Transverse colon (tissue), 4 donors: ENCODE results near the gene KLHL25.

ENCODE experiments used
- EP300 ChIP-seq: sonication (generic); formaldehyde crosslinking; IDR thresholded peaks from one replicate; pipeline ENCODE4 v1.6.1; 2017; ENCODE audit warnings: antibody characterized with exemption, low read depth
- POLR2A ChIP-seq: fragments of 450-650 bp; IDR thresholded peaks from one replicate; pipeline ENCODE4 v1.6.1; 2016; ENCODE audit warnings: antibody characterized with exemption, mild to moderate bottlenecking, moderate library complexity
- POLR2AphosphoS5 ChIP-seq, 3 donors: sonication (generic); formaldehyde crosslinking; IDR thresholded peaks; one replicate each; pipeline ENCODE4 v1.6.1; 2016; ENCODE audit warnings: antibody characterized with exemption in 3 of 3
- TF ChIP-seq, protein P1 (sequence below), 5 experiments: fragments of 200-600 bp in 3 of 5; fragments of 450-650 bp in 2 of 5; sonication (generic) in 3 of 5; IDR thresholded peaks; 1 replicate in 2 of 5; 2 replicates in 3 of 5; pipeline ENCODE4 v1.5.1; 2016 to 2017; ENCODE audit warnings: antibody characterized with exemption in 5 of 5, inconsistent platforms in 3 of 5, mild to moderate bottlenecking in 2 of 5, moderate library complexity in 1 of 5

DNA sequence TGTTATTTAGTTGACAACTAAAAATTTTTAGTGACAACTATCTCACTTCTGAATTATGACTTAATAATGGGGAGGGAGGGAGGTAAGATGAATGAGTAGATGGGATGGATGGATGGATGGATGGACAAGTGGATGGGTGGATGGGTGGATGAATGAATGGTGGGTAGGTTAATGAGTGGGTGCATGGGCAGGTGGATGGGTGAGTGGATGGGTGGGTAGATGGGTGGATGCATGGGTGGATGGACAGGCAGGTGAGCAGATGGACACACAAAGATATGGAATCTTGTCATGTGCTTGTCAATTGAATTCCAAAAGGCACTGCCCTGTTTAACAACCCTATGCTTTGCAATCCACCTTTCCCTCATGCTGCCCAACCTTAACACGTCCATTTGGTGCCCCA is 41.5 kb downstream of the KLHL25 start:
- TF ChIP-seq, protein P1, sequence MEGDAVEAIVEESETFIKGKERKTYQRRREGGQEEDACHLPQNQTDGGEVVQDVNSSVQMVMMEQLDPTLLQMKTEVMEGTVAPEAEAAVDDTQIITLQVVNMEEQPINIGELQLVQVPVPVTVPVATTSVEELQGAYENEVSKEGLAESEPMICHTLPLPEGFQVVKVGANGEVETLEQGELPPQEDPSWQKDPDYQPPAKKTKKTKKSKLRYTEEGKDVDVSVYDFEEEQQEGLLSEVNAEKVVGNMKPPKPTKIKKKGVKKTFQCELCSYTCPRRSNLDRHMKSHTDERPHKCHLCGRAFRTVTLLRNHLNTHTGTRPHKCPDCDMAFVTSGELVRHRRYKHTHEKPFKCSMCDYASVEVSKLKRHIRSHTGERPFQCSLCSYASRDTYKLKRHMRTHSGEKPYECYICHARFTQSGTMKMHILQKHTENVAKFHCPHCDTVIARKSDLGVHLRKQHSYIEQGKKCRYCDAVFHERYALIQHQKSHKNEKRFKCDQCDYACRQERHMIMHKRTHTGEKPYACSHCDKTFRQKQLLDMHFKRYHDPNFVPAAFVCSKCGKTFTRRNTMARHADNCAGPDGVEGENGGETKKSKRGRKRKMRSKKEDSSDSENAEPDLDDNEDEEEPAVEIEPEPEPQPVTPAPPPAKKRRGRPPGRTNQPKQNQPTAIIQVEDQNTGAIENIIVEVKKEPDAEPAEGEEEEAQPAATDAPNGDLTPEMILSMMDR (IDR thresholded peaks at IDR 0.05): no peak
- no peak for TF ChIP-seq POLR2A
- no peak for TF ChIP-seq POLR2AphosphoS5 (IDR thresholded peaks at IDR 0.05)
- no peak for TF ChIP-seq EP300
